IMR-90 (cell line): ENCODE measurements around the gene COLQ. TPM values are rescaled to one million over a fixed set of nuclear protein-coding genes. Genes with fewer than 3 reads are reported as not detected.

Source experiments
- ATAC-seq: fragments of 200-7000 bp; cut with Tn5 transposase; 2 replicates; pipeline ENCODE4 v1.9.1; 2020; ENCODE audit warnings: low read depth, mild to moderate bottlenecking, moderate library complexity
- BruUV-seq: library from RNA; stranded (reverse); fragments of 400-500 nt; replicated peaks from 2 replicates; lab custom pipeline; 2021; lab: Mats Ljungman, UMichigan
- CTCF ChIA-PET: fragments of 300-600 bp; formaldehyde crosslinking; extraction: SDS; loops from one replicate; lab custom pipeline; 2021; ENCODE audit warnings: antibody characterized with exemption; lab: Yijun Ruan, JAX
- POLR2A ChIA-PET: fragments of 300-600 bp; sonication (Branson Sonifier 250); formaldehyde crosslinking; loops from one replicate; lab custom pipeline; 2022; ENCODE audit warnings: antibody characterized with exemption; ENCODE audit not compliant: unreplicated experiment; lab: Charles Lee
- DNase-seq: peaks from one replicate; pipeline ENCODE4 v3.0.0; 2013
- H2AFZ ChIP-seq: replicated peaks from 2 replicates; pipeline ENCODE3; 2013; ENCODE audit warnings: low read length, mild to moderate bottlenecking; ENCODE audit not compliant: poor library complexity
- H2AK5ac ChIP-seq: 2 replicates; pipeline ENCODE4 v1.6.1; 2013; ENCODE audit warnings: low read depth, low read length, inconsistent platforms
- H2AK9ac ChIP-seq: replicated peaks from 2 replicates; pipeline ENCODE3; 2013; ENCODE audit warnings: mild to moderate bottlenecking, low read depth, low read length, moderate library complexity; ENCODE audit not compliant: poor library complexity
- H2BK120ac ChIP-seq: 2 replicates; pipeline ENCODE4 v1.6.1; 2013; ENCODE audit warnings: low read depth, low read length, inconsistent platforms
- H2BK15ac ChIP-seq: 3 replicates; pipeline ENCODE4 v1.6.1; 2013; ENCODE audit warnings: low read depth, low read length, inconsistent platforms
- H2BK20ac ChIP-seq: 2 replicates; pipeline ENCODE4 v1.6.1; 2013; ENCODE audit warnings: low read depth, mild to moderate bottlenecking, inconsistent platforms, low read length, moderate library complexity
- H2BK5ac ChIP-seq: 2 replicates; pipeline ENCODE4 v1.6.1; 2013; ENCODE audit warnings: mild to moderate bottlenecking, low read depth, low read length, inconsistent platforms; ENCODE audit not compliant: poor library complexity, severe bottlenecking
- H3K14ac ChIP-seq: replicated peaks from 2 replicates; pipeline ENCODE4 v1.6.1; 2013; ENCODE audit warnings: low read depth, low read length, inconsistent platforms
- H3K18ac ChIP-seq: 2 replicates; pipeline ENCODE4 v1.6.1; 2013; ENCODE audit warnings: low read depth, low read length, control low read depth
- H3K23ac ChIP-seq: 2 replicates; pipeline ENCODE4 v1.6.1; 2013; ENCODE audit warnings: low read depth, low read length, inconsistent platforms
- H3K27ac ChIP-seq: 2 replicates; pipeline ENCODE4 v1.5.1; 2013; ENCODE audit warnings: mild to moderate bottlenecking, control low read depth, low read length; ENCODE audit not compliant: insufficient read depth
- H3K27me3 ChIP-seq: 2 replicates; pipeline ENCODE4 v1.6.1; 2013; ENCODE audit warnings: low read length; ENCODE audit not compliant: control insufficient read depth, insufficient read depth
- H3K36me3 ChIP-seq: 2 replicates; pipeline ENCODE4 v1.6.1; 2013; ENCODE audit warnings: low read length, mixed read lengths; ENCODE audit not compliant: control insufficient read depth, insufficient read depth
- H3K4ac ChIP-seq: 2 replicates; pipeline ENCODE4 v1.6.1; 2013; ENCODE audit warnings: low read depth, low read length, inconsistent platforms
- H3K4me1 ChIP-seq: 2 replicates; pipeline ENCODE4 v1.6.1; 2013; ENCODE audit warnings: low read length, mixed read lengths; ENCODE audit not compliant: control insufficient read depth, insufficient read depth
- H3K4me2 ChIP-seq: 2 replicates; pipeline ENCODE4 v1.6.1; 2013; ENCODE audit warnings: low read depth, mild to moderate bottlenecking, control low read depth, low read length, moderate library complexity
- H3K4me3 ChIP-seq: 2 replicates; pipeline ENCODE4 v1.5.1; 2013; ENCODE audit warnings: low read depth, mild to moderate bottlenecking, control low read depth, low read length, moderate library complexity; ENCODE audit not compliant: insufficient read depth
- H3K56ac ChIP-seq: 2 replicates; pipeline ENCODE4 v1.6.1; 2013; ENCODE audit warnings: low read length, inconsistent platforms; ENCODE audit not compliant: insufficient read depth; ENCODE audit errors: extremely low read depth
- H3K79me1 ChIP-seq, 2 experiments: 2 replicates each; pipeline ENCODE4 v1.6.1; 2013; ENCODE audit warnings: low read length in 2 of 2, inconsistent platforms in 1 of 2, low read depth in 1 of 2
- H3K9ac ChIP-seq: 2 replicates; pipeline ENCODE4 v1.6.1; 2013; ENCODE audit warnings: low read depth, low read length, control low read depth
- H3K9me1 ChIP-seq: 2 replicates; pipeline ENCODE4 v1.6.1; 2013; ENCODE audit warnings: low read length, inconsistent platforms; ENCODE audit not compliant: insufficient read depth
- H3K9me3 ChIP-seq: 2 replicates; pipeline ENCODE4 v1.6.1; 2013; ENCODE audit warnings: low read length; ENCODE audit not compliant: control insufficient read depth, insufficient read depth
- H4K20me1 ChIP-seq: 2 replicates; pipeline ENCODE4 v1.6.1; 2013; ENCODE audit warnings: low read length, inconsistent platforms; ENCODE audit not compliant: insufficient read depth
- H4K5ac ChIP-seq: 2 replicates; pipeline ENCODE4 v1.6.1; 2013; ENCODE audit warnings: mild to moderate bottlenecking, low read depth, low read length, control low read depth
- H4K8ac ChIP-seq, 2 experiments: 2 replicates each; pipeline ENCODE4 v1.6.1; 2013; ENCODE audit warnings: low read depth in 2 of 2, low read length in 2 of 2, control low read depth in 1 of 2, inconsistent platforms in 1 of 2
- H4K91ac ChIP-seq: 2 replicates; pipeline ENCODE4 v1.6.1; 2013; ENCODE audit warnings: low read depth, low read length, inconsistent platforms; ENCODE audit not compliant: insufficient read depth
- BHLHE40 ChIP-seq: fragments of 150-350 bp; IDR thresholded peaks from 2 replicates; pipeline ENCODE4 v1.6.1; 2016; ENCODE audit warnings: mild to moderate bottlenecking, low read depth, low read length
- CEBPB ChIP-seq: IDR thresholded peaks from 2 replicates; pipeline ENCODE4 v1.6.1; 2012; ENCODE audit warnings: low read depth, low read length, improper control_type of control experiment
- CHD1 ChIP-seq: IDR thresholded peaks from 2 replicates; pipeline ENCODE4 v1.6.1; 2012; ENCODE audit warnings: low read depth, low read length, improper control_type of control experiment
- CTCF ChIP-seq: conservative IDR thresholded peaks from 2 replicates; pipeline ENCODE4 v1.5.1; 2012; ENCODE audit warnings: mild to moderate bottlenecking, low read depth, low read length, improper control_type of control experiment
- ELK1 ChIP-seq: fragments of 150-350 bp; IDR thresholded peaks from 2 replicates; pipeline ENCODE4 v1.6.1; 2016; ENCODE audit warnings: low read depth, mild to moderate bottlenecking, low read length, moderate library complexity, borderline replicate concordance
- FOS ChIP-seq: fragments of 150-350 bp; IDR thresholded peaks from 2 replicates; pipeline ENCODE4 v1.6.1; 2016; ENCODE audit warnings: low read depth, low read length
- MAFK ChIP-seq: IDR thresholded peaks from 2 replicates; pipeline ENCODE4 v1.6.1; 2012; ENCODE audit warnings: low read depth, low read length, improper control_type of control experiment
- MAZ ChIP-seq: IDR thresholded peaks from 2 replicates; pipeline ENCODE4 v1.6.1; 2012; ENCODE audit warnings: low read depth, mild to moderate bottlenecking, low read length, improper control_type of control experiment, moderate library complexity, borderline replicate concordance
- MXI1 ChIP-seq: IDR thresholded peaks from 2 replicates; pipeline ENCODE4 v1.6.1; 2012; ENCODE audit warnings: low read depth, mild to moderate bottlenecking, low read length, moderate library complexity, borderline replicate concordance
- NFE2L2 ChIP-seq: fragments of 150-350 bp; IDR thresholded peaks from 2 replicates; pipeline ENCODE4 v1.6.1; 2016; ENCODE audit warnings: low read depth, mild to moderate bottlenecking, low read length
- POLR2A ChIP-seq: IDR thresholded peaks from 2 replicates; pipeline ENCODE4 v1.6.1; 2012; ENCODE audit warnings: mild to moderate bottlenecking, low read depth, low read length
- RAD21 ChIP-seq: IDR thresholded peaks from 2 replicates; pipeline ENCODE4 v1.6.1; 2012; ENCODE audit warnings: low read length, improper control_type of control experiment
- RCOR1 ChIP-seq: IDR thresholded peaks from 2 replicates; pipeline ENCODE4 v1.6.1; 2012; ENCODE audit warnings: mild to moderate bottlenecking, low read length, improper control_type of control experiment; ENCODE audit not compliant: insufficient replicate concordance
- RFX5 ChIP-seq: IDR thresholded peaks from 2 replicates; pipeline ENCODE4 v1.8.0; 2012; ENCODE audit warnings: low read depth, mild to moderate bottlenecking, low read length, moderate library complexity
- SMC3 ChIP-seq: fragments of 150-350 bp; IDR thresholded peaks from 2 replicates; pipeline ENCODE4 v1.6.1; 2016; ENCODE audit warnings: low read depth, mild to moderate bottlenecking, antibody characterized with exemption, low read length, moderate library complexity
- USF2 ChIP-seq: fragments of 150-350 bp; IDR thresholded peaks from 2 replicates; pipeline ENCODE4 v1.6.1; 2017; ENCODE audit warnings: mild to moderate bottlenecking, antibody characterized with exemption, low read length, low read depth
- WGBS, 2 experiments: methylation state at CpG; one replicate each; pipeline versions ENCODE4 v1.1.5 to v1.1.7; 2013; ENCODE audit warnings: missing lambda C conversion rate in 2 of 2; ENCODE audit not compliant: insufficient read length in 1 of 2; ENCODE audit errors: extremely low coverage in 2 of 2; 5-methylcytosine and 5-hydroxymethylcytosine counted together
- dilution Hi-C: fragments of 300-500 bp; cut with HindIII; formaldehyde crosslinking; loops from one replicate; pipeline ENCODE4 v1.14.3; 2018; ENCODE audit warnings: low sequenced_read_pairs; ENCODE audit not compliant: unreplicated experiment
- in situ Hi-C: fragments of 300-500 bp; cut with MboI; formaldehyde crosslinking; loops from 3 replicates; pipeline ENCODE4 v1.14.3; 2019; ENCODE audit warnings: low sequenced_read_pairs, inconsistent platforms, mixed read lengths
- intact Hi-C: fragments of 100-400 bp; cut with micrococcal nuclease; formaldehyde crosslinking; loops from 2 replicates; pipeline ENCODE4 v1.10.0; 2022
- polyA plus RNA-seq, 3 experiments: library from polyadenylated mRNA; depleted of rRNA; stranded (reverse); fragments of >200 nt; gene quantifications; 2 replicates each; pipeline ENCODE4 v1.2.3, GENCODE V29; 2012; ENCODE audit warnings: low replicate concordance in 1 of 3
- total RNA-seq: library from RNA; depleted of rRNA; stranded (reverse); fragments of >200 nt; gene quantifications from 2 replicates; pipeline ENCODE4 v1.2.3, GENCODE V29; 2012

COLQ gene
- total and polyA plus RNA-seq, 2 of the 4 experiments (the other 2 are of a cell fraction): 0.18 to 0.65 TPM

GRCh38 chr3:15430624-15431023, 90.9 kb downstream of the COLQ start:
- Histone ChIP-seq H3K56ac (no peak overlapping the region), H3K23ac (no peak overlapping the region), H2BK120ac (no peak overlapping the region), H3K27ac (no peak overlapping the region), H3K4me3 (no peak overlapping the region), H2BK15ac (no peak overlapping the region), H3K9me1 (peaks cover 13% of the 10 kb centered on the region), H3K9ac (no peak overlapping the region), H3K4me2 (no peak overlapping the region), H4K91ac (no peak overlapping the region), H3K9me3 (no peaks in the 10 kb centered on the region), H4K20me1 (peaks cover 16% of the 10 kb centered on the region), H3K4ac (no peak overlapping the region), H4K5ac (no peak overlapping the region), H2AFZ (no peak overlapping the region), H3K14ac (no peak overlapping the region), H2BK5ac (no peak overlapping the region), H3K4me1 (peaks cover 1% of the 10 kb centered on the region; the same call in 1 of the 2 replicates), H2AK5ac (no peak overlapping the region), H3K79me1 (peaks cover 34 to 60% of the 10 kb centered on the region in 2 experiments), H3K18ac (no peak overlapping the region), H2AK9ac (no peak overlapping the region), H3K36me3 (peaks cover 19% of the 10 kb centered on the region), H4K8ac (no peak overlapping the region), H3K27me3 (no peaks in the 10 kb centered on the region), H2BK20ac (no peak overlapping the region)
- POLR2A ChIA-PET: no interaction called here
- BruUV-seq: no TSS peak
- in situ Hi-C loops (no loop called here), dilution Hi-C loops (no loop called here), intact Hi-C loops (no loop called here)
- no peak for TF ChIP-seq MAFK
- TF ChIP-seq CEBPB: no peak
- no peak for TF ChIP-seq ELK1
- no peak for TF ChIP-seq MAZ
- no peak for TF ChIP-seq USF2
- TF ChIP-seq MXI1: no peak
- TF ChIP-seq NFE2L2: no peak
- TF ChIP-seq SMC3: no peak
- TF ChIP-seq BHLHE40: no peak
- TF ChIP-seq CHD1: no peak
- no peak for TF ChIP-seq CTCF
- TF ChIP-seq FOS: no peak
- TF ChIP-seq POLR2A: no peak
- no peak for TF ChIP-seq RAD21
- TF ChIP-seq RCOR1: no peak
- no peak for TF ChIP-seq RFX5
- ATAC-seq (no peak), DNase-seq (no peak)
- WGBS, 2 experiments: no CpG with 5 or more reads among the region's 1 CpG
- CTCF ChIA-PET: interaction anchor here (1.6 kb wide), 1 partner anchor 127 kb away, joined by 6 read pairs; no protein-coding TSS in a partner anchor
